GM21576 (cell line): ENCODE results near the gene BLOC1S5.
A peak's percentile ranks its signal among the peaks of the same experiment; 100 is the strongest.

ENCODE experiments used
- ATAC-seq: cut with Tn5 transposase; IDR thresholded peaks from one replicate; pipeline ENCODE4 v1.9.1; 2021; ENCODE audit warnings: mild to moderate bottlenecking, moderate library complexity; ENCODE audit not compliant: unreplicated experiment

The BLOC1S5 gene

GRCh38 chr6:8063761-8064637 lies at the start of gene BLOC1S5:
TSS of gene BLOC1S5 (minus strand) at chr6:8064389. CDS start at chr6:8064376, 13 bp downstream.
- ATAC-seq: peak; percentile 87

- no peak for ATAC-seq
Observed at GRCh38 chr6:8113131-8113654, 49.0 kb upstream of the BLOC1S5 start.

GRCh38 chr6:8110725-8111124 lies 46.5 kb upstream of the BLOC1S5 start:
- no peak for ATAC-seq

- peak; percentile 82 for ATAC-seq
Observed at GRCh38 chr6:8110117-8110721, 46.0 kb upstream of the BLOC1S5 start.

GRCh38 chr6:8108759-8109539 lies 44.8 kb upstream of the BLOC1S5 start:
- no peak for ATAC-seq

GRCh38 chr6:8108031-8108660 lies 44.0 kb upstream of the BLOC1S5 start:
- ATAC-seq: no peak

GRCh38 chr6:8105791-8106190 lies 41.6 kb upstream of the BLOC1S5 start:
- no peak for ATAC-seq

GRCh38 chr6:8103726-8104125 lies 39.5 kb upstream of the BLOC1S5 start:
- no peak for ATAC-seq

GRCh38 chr6:8102122-8102958 lies 38.2 kb upstream of the BLOC1S5 start, which contains the start of gene EEF1E1:
TSS of gene EEF1E1 (minus strand) at chr6:8102548. CDS start at chr6:8102521, 27 bp downstream.
- ATAC-seq: peak; percentile 100

- no peak for ATAC-seq
Observed at GRCh38 chr6:8100159-8100854, 36.1 kb upstream of the BLOC1S5 start.

GRCh38 chr6:8090650-8091049 lies 26.5 kb upstream of the BLOC1S5 start:
- ATAC-seq: no peak

GRCh38 chr6:8088886-8089285 lies 24.7 kb upstream of the BLOC1S5 start:
- ATAC-seq: no peak

- no peak for ATAC-seq
Observed at GRCh38 chr6:8087870-8088754, 23.9 kb upstream of the BLOC1S5 start.

- ATAC-seq: no peak
Observed at GRCh38 chr6:8086755-8087306, 22.6 kb upstream of the BLOC1S5 start.

- ATAC-seq: no peak
Observed at GRCh38 chr6:8085053-8085511, 20.9 kb upstream of the BLOC1S5 start.

GRCh38 chr6:8084586-8084985 lies 20.4 kb upstream of the BLOC1S5 start:
- ATAC-seq: no peak

- ATAC-seq: no peak
Observed at GRCh38 chr6:8082954-8083858, 19.0 kb upstream of the BLOC1S5 start.
